GM18511 (cell line): ENCODE results near the gene SPINK4.

ENCODE experiments used
- ATAC-seq: cut with Tn5 transposase; IDR thresholded peaks from one replicate; pipeline ENCODE4 v1.9.1; 2021; ENCODE audit warnings: mild to moderate bottlenecking, moderate library complexity; ENCODE audit not compliant: unreplicated experiment

Gene SPINK4

DNA sequence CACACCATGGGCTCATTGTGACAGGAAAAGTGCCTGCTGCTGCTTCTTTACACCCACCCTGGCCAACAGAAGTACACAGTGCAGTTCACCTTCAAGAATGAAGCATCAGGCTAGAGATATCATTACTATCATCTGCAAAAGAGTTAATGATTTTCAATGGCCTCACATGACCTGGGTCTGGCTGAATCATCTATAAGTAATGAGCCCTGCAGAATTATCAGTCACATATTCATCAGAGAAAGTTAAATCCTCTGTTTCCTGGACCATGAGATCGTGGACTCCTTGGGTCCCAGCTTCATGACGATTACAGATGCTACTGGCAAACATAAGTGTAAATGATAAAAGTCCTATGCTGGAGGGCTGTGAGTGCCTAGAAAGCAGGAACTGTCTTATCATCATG, 16.3 kb downstream of the SPINK4 start:
- no peak for ATAC-seq

DNA sequence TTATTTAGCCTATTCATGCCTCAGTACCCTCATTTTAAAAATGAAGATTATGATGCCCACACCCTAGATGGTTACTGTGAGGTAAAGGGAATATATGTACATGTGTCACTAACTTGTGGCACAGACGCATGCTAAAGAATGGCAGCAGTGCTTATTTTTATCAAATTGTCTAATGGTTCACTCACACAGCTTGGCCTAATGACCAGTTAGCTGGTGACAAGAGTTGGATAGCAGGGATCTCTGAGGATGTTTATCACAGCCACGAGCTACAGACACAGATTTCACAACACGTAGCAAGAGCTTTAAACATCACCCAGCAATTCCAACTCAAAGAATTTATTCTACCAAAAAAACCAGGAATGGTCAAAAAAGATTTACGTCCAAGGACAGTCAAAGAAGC, 17.3 kb downstream of the SPINK4 start:
- ATAC-seq: no peak

DNA sequence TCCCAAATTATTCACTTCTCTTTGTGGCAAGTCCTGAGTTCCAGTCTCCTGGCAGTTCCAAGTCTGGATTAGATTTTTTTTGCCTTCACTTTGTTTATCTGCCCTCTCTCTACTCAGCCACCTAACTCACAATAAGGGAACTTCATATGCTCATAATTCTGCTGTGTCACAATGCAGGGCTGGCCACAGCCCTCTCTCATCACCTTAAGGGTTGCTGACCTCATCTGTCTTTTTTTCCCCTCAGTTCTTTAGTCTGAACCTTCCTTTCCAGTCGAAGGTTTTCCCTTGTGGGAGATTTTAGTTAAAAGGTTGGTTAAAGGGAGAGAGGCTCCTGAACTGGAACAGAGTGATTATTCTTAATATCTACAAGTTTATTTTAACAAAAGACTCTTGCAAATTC, 20.4 kb downstream of the SPINK4 start:
- no peak for ATAC-seq

DNA sequence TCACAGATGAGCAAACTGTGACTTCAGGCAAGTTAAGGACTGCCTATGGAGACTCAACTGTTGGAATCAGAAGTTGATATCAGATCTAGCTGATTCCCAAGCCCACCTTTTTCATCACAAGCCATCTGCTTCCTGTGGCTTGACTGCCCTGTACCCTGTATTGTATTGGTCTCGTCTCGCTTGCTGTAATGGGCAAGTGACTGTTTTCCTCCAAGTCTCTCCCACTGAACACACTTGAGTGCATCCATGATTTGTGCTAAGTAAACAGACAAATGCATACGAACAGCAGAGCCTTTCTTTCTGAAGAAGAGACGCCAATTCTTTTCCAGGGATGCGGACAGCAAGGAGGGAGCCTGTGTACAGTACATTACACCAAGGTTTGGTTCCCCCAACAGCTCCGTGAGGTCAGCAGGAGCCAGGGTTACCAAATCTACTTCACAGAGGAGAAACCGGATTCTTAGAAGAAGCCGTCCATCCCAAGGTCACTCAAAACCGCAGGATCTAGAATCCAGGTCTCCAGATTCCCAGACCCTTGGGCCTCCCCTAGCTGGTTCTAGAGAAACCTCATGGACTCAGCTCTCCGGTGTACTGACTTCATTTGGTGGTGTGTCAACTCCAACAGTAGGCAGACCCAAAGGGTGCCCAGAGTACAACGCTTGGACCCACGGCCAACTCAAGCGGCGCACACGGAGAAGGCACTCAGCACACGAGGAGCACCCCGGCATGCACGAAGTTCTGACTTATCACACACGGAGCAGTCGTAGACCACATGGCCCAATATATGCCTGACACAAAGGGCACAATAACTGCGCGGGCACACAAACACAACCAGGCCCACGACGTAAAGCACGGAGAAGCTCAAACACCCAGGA, 23.4 kb downstream of the SPINK4 start:
- peak; percentile 10 for ATAC-seq

DNA sequence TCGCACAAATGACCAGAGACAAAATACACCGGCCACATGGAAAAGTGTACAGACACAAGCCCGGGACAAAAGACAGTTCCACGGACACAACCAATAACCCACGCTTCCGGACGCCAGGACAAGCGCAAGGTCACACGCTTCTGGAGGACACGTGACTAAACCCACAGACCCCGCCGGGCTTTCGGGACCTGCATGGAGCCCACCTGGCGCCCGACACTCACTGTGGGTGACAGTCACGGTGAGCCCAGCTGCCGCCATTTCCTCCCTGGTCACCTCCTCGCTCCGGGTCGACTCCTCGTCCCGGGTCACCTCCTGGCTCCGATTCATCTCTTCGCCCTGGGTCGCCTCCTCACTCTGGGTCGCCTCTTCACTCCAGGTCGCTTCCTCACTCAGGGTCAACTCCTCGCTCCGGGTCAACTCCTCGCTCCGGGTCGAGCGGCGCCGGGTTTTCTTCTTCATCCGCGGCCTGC, 24.1 kb downstream of the SPINK4 start:
- peak; percentile 52 for ATAC-seq

- ATAC-seq: peak; percentile 79
Observed at GRCh38 chr9:33264473-33265177, 24.7 kb downstream of the SPINK4 start, which contains the start of the genes BAG1 and CHMP5. TSS of gene BAG1 (minus strand) at chr9:33264708. TSS of gene CHMP5 (plus strand) at chr9:33265049. CDS start at chr9:33265079, 30 bp downstream.

DNA sequence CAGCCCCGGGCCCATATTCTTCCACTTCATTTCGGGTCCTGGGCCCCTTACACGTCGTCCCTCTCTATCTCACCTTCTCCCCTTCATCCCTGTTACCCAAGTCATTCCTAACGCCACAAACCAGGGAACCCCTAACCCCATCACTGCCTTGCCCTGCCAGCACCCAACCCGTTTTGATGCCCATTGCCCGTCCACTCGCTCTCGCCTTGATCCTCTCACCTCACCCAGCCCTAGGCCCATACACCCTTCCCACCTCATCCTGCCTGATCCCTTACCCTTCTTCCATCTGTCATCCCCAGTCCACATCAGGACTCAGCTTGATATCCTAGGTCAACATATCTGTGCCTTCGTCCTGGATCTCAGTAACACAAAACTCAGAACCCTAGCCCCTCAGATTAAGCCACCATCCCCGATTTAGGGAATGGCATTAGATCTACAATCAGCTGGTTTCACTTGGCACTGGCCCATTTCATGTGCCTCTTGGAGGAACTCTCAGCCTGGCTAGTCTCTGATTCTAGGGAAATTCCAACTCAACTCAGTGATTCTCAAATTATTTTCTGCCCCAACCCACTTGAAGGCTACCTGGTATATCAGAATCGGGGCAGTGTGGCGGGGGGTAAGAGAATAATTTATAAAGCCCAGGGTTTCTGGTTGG, 25.4 kb downstream of the SPINK4 start:
- no peak for ATAC-seq

DNA sequence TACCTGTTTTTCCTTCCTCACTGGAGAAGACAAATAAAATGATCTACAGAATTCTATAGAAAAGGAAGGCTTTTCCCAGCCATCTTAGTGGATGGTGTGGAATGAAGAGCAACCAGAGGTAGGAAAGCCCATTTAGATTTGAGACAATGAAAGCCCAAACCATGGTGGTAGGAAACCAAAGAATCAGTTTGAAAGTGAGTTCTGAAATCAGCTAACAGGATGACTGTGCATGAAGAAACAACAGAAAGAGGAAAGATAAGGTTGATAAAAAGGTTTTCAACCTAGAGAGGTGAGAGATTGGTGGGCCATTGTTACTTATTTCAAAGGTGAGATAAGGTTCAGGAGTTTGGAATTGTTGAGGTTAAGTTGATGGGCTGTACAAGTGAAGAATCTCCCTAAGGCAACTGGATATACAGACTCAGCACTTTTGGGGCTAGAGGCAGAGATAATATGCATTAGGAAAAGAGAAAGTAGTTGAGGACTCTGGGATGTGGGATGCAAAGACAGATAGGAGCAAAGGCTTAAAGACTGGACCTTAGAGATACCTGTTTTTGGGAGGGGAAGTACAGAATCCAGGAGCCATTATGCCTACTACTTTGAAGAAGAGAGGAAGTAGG, 27.3 kb downstream of the SPINK4 start:
- ATAC-seq: no peak

DNA sequence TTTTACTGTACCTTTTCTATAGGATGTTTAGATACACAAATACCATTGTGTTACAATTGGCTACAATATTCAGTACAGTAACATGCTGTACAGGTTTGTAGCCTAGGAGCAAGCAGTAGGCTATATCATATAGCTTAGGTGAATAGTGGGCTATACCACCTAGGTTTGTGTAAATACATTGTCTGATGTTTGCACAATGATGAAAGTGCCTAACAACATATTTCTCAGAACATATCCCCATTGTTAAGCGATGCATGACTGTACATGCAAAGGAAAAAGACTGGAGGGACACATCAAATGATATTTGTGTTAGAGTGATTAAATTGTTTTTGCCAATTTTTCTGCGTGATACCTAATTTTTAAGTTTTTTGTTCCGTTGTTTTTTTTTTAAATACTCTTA, 30.2 kb downstream of the SPINK4 start:
- no peak for ATAC-seq

- no peak for ATAC-seq
Observed at GRCh38 chr9:33272061-33272460, 32.1 kb downstream of the SPINK4 start.

GRCh38 chr9:33273266-33273971, 33.5 kb downstream of the SPINK4 start:
- no peak for ATAC-seq

GRCh38 chr9:33273972-33274328, 34.0 kb downstream of the SPINK4 start:
- ATAC-seq: no peak

GRCh38 chr9:33277484-33277883, 37.5 kb downstream of the SPINK4 start:
- ATAC-seq: no peak

DNA sequence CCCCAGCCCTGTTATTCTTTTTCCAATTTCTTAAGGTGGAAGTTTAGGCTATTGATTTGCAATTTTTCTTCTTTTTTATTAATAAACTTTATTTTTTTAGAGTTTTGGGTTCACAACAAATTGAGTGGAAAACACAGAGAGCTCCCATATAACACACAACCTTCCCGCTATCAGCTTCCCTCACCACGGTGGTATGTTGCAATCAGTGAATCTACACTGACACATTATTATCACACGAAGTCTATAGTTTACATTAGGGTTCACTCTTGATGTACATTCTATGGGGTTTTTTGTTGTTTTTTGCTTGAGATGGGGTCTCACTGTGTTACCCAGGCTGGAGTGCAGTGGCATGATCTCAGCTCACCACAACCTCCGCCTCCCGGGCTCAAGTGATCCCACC, 45.5 kb downstream of the SPINK4 start:
- ATAC-seq: no peak

DNA sequence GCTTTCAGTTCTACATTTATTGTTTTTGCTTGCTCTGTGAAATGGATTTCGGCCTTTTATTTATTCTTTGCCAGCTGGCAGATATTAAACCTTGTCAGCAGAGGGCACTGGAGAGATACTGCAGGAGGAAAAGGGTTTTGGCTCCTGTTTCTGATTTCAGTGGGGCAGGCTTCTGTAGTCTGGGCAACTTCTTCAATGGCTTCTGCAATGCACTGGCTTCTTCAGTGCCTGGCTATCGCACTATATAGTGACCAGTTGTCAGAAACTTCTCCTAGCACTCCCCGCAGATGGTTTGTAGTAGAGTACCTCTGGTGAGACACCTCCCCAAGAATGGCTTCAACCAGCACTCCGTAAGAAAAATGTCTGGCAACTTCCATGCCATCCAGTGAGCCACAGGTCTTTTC, 47.1 kb downstream of the SPINK4 start:
- ATAC-seq: no peak

DNA sequence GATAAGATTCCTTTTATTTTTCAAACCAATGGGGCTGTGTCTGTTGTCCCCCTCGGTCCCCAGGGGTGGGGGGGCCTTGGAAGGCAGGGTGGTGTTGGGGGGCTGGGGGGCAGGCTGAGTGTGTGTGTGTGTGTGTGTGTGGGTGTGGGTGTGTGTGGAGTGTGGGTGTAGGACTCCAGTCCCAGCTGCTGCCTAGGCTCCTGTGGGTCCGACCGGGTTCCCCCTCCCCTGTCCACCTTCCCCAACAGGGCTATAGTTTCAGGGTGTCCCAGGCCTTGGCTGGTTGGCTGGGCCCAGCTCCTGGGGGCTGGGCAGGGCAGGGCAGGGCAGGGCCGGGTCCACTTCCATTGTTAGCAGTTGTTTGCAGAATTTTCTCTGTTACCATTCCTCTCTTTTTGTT, 48.3 kb downstream of the SPINK4 start:
- ATAC-seq: no peak

GRCh38 chr9:33288828-33289483, 49.0 kb downstream of the SPINK4 start:
- no peak for ATAC-seq

DNA sequence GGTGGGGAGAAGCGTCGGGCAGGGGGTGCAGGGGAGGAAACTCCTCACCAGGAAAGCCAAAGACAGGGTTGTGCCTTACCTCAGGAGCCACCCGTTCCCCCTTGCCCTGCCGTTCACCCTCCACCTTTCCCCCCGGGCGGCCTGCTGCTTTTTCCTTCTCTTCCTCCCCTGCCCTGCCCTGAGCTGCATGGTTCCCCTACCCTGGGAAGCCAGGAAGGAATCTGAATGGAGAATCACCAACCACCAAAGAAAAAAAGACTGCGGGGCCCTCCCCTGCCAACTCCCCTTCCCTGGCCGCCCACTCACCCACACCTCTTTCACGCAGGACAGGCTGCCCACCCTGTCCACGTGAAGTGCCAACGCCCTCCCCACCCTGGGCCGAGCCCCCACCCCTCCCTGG, 49.5 kb downstream of the SPINK4 start:
- ATAC-seq: no peak

GRCh38 chr9:33289936-33290246, 49.9 kb downstream of the SPINK4 start:
- no peak for ATAC-seq
